ENCODE data around the gene PTH2. TPM values are rescaled to one million over a fixed set of nuclear protein-coding genes. Genes with fewer than 3 reads are reported as not detected.

PTH2 gene
- total RNA-seq, 1 donor from 2014 or later: not detected

DNA sequence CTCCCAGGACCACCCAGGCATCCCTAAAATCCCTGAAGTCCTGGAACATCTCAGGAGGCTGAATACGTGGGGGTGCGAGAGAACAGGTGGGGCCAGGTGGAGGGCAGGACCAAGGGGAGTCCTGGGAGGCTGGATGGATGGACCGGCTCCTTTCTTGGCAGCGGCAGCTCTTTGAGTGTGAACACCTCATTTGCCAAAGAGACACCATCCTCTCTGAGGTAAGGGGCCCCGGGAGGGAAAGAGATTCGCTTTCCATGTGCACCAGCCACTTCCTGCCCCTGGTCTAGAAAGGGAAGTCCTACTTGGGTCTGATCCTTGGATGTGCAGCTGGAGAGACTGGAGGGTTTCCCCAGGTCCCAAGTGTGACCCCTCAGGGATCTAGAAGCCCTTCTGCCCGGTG is 16.2 kb downstream of the PTH2 start:
- no peaks in the 10 kb centered on the region for H3K36me3 Mint-ChIP-seq (ENCODE audit: low read depth)
- H3K4me1 Mint-ChIP-seq: peaks cover 44% of the 10 kb centered on the region
- no peak for DNase-seq
- intact Hi-C loops (cut with micrococcal nuclease): no loop called here
- H3K9me3 Mint-ChIP-seq: no peaks in the 10 kb centered on the region
- H3K27me3 Mint-ChIP-seq: no peaks in the 10 kb centered on the region
- no peak overlapping the region for H3K27ac Mint-ChIP-seq
- H3K4me3 Mint-ChIP-seq: no peak overlapping the region

GRCh38 chr19:49403404-49404187 is 19.6 kb downstream of the PTH2 start:
- intact Hi-C loops (cut with micrococcal nuclease): no loop called here
- H3K9me3 Mint-ChIP-seq: no peaks in the 10 kb centered on the region
- H3K36me3 Mint-ChIP-seq (ENCODE audit: low read depth): no peaks in the 10 kb centered on the region
- no peak for DNase-seq
- H3K27me3 Mint-ChIP-seq: peaks cover 3% of the 10 kb centered on the region
- H3K4me1 Mint-ChIP-seq: peaks cover 23% of the 10 kb centered on the region
- no peak overlapping the region for H3K27ac Mint-ChIP-seq
- H3K4me3 Mint-ChIP-seq: no peak overlapping the region

DNA sequence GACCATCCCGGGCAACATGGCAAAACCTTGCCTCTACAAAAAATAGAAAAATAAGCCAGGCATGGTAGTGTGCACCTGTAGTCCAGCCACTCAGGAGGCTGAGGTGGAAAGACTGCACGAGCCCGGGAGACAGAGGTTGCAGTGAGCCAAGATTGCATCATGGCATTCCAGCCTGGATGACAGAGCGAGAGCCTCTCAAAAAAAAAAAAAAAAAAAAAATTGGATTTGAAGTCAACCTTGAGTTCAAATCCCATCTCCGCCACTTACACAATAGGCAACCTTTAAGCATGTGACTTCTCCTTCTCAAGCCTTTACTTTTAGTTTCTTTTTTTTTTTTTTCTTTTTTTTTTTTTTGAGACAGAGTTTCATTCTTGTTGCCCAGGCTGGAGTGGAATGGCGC is 23.2 kb downstream of the PTH2 start:
- Mint-ChIP-seq H3K4me1 (peaks cover 6% of the 10 kb centered on the region), H3K36me3 (ENCODE audit: low read depth) (no peaks in the 10 kb centered on the region), H3K4me3 (no peak overlapping the region), H3K27me3 (peaks cover 4% of the 10 kb centered on the region), H3K27ac (no peak overlapping the region), H3K9me3 (no peaks in the 10 kb centered on the region)
- no peak for DNase-seq
- intact Hi-C loops (cut with micrococcal nuclease): no loop called here

- Mint-ChIP-seq H3K27me3 (peaks cover 4% of the 10 kb centered on the region), H3K4me3 (no peak overlapping the region), H3K9me3 (no peaks in the 10 kb centered on the region), H3K4me1 (peaks cover 6% of the 10 kb centered on the region), H3K36me3 (ENCODE audit: low read depth) (no peaks in the 10 kb centered on the region), H3K27ac (no peak overlapping the region)
- intact Hi-C loops (cut with micrococcal nuclease): no loop called here
- DNase-seq: no peak
These were observed 24.3 kb downstream of the PTH2 start for GRCh38 chr19:49398931-49399330.

GRCh38 chr19:49398001-49398615 is 25.1 kb downstream of the PTH2 start:
- intact Hi-C loops (cut with micrococcal nuclease): no loop called here
- Mint-ChIP-seq H3K27ac (no peak overlapping the region), H3K9me3 (no peaks in the 10 kb centered on the region)

DNA sequence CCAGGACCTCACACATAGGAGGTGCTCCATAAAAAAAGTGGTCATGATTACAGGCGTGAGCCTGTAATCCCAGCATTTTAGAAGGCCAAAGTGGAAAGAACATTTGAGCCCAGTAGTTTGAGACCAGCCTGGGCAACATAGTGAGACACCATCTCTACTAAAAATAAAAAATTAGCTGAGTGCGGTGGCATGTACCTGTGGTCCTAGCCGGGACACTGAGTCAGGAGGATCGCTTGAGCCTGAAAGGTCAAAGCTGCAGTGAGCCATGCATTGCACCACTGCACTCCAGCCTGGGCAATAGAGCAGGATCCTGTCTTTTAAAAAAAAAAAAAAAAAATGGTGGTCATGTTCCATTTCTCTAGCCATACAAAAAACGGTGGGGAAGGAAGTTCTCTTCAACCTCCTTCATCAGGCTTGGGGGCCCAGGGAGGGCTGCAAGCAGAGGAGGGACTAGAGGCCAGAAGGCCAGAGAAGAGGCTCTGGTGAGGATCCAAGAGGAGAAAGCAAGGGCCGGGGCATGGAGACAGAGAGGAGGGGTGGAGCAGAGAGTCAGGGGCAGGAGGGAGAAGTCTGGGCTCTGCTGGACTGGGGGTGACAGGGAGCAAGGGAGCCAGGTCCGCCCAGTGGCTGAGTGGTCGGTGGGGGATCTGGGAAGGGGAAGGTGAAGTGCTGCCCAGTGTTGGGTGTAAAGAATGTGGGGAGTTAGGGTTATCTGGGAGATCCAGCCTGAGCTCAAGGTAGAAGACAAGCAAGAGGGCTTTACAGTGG is 26.3 kb downstream of the PTH2 start:
- Mint-ChIP-seq H3K27me3 (peaks cover 7% of the 10 kb centered on the region), H3K36me3 (ENCODE audit: low read depth) (peaks cover 1% of the 10 kb centered on the region), H3K4me1 (peaks cover 10% of the 10 kb centered on the region), H3K4me3 (no peak overlapping the region), H3K9me3 (no peaks in the 10 kb centered on the region), H3K27ac (no peak overlapping the region)
- intact Hi-C loops (cut with micrococcal nuclease): no loop called here
- no peak for DNase-seq

More at GRCh38 chr19:49398001-49398615, 25.1 kb downstream of the PTH2 start:
- peaks cover 4% of the 10 kb centered on the region for H3K27me3 Mint-ChIP-seq
- no peak for DNase-seq
- H3K4me3 Mint-ChIP-seq: no peak overlapping the region
- peaks cover 6% of the 10 kb centered on the region for H3K4me1 Mint-ChIP-seq
- H3K36me3 Mint-ChIP-seq (ENCODE audit: low read depth): no peaks in the 10 kb centered on the region

DNA sequence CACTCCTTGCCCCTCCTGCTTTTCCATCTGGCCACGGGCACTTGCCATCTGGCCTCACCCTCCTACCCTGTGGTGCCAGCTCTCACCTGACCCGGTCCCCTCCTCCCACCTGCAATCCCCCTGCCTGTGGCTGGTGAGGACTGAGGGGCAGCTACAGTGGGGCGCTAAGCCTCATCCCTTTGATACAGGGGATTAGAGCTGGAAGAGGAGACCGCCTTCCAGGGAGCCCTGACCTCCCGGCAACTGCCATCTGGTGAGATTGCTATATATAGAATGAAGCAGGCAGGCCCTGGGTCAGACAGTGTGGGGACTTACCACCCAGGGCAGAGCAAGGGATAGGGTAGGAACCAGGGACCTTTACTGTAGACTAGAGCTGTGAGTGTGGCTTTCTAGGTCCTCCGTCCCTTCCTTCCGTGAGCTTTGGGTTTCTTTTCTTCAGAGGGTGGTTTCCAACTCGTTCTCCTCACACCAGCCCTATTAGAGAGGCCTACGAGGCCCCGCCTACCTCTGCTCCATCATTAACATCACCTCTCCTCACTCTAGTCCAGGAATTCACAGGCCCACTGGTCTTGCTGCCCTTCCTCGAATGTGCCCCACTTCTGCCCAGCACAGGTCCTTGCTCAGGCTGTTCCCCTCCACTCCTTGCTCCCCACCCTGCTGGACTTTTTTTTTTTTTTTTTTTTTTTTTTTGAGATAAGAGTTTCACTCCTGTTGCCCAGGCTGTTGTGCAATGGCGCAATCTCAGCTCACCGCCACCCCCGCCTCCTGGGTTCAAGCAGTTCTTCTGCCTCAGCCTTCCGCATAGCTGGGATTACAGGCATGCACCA is 27.4 kb downstream of the PTH2 start:
- no peaks in the 10 kb centered on the region for H3K9me3 Mint-ChIP-seq
- H3K27me3 Mint-ChIP-seq: peaks cover 8% of the 10 kb centered on the region
- peaks cover 15% of the 10 kb centered on the region for H3K4me1 Mint-ChIP-seq
- no peak for DNase-seq
- intact Hi-C loops (cut with micrococcal nuclease): no loop called here
- peaks cover 2% of the 10 kb centered on the region for H3K36me3 Mint-ChIP-seq (ENCODE audit: low read depth)
- no peak overlapping the region for H3K4me3 Mint-ChIP-seq
- H3K27ac Mint-ChIP-seq: no peak overlapping the region

DNA sequence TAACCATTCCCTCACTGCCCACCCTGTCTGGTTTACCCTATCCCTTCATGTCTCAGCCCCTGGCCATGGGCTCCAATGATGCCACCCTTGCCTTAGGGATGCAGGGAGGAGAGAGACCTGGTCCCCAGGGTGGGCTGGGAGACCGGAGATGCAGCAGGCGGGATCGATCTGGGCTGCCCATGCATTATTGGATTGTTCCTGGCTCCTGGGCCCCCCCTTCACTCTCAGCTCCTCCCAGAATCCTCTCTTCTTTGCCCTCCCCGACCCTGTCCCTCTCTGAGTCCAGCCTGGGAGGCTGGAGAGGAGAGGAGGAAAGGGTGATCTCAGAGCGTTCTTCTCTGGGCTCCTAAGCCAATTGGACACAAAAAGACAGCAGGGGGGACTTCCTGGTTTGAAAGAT is 29.4 kb downstream of the PTH2 start:
- Mint-ChIP-seq H3K27ac (no peak overlapping the region), H3K4me3 (no peak overlapping the region), H3K27me3 (peaks cover 8% of the 10 kb centered on the region), H3K9me3 (no peaks in the 10 kb centered on the region), H3K4me1 (peaks cover 14% of the 10 kb centered on the region), H3K36me3 (ENCODE audit: low read depth) (peaks cover 2% of the 10 kb centered on the region)
- intact Hi-C loops (cut with micrococcal nuclease): loop anchor here (2.0 kb wide), 2 partner anchors 29 to 37 kb away; partner anchors contain the start of gene PTH2
- DNase-seq: no peak

GRCh38 chr19:49391581-49392399 is 31.5 kb downstream of the PTH2 start:
- H3K27me3 Mint-ChIP-seq: peaks cover 5% of the 10 kb centered on the region
- no peak overlapping the region for H3K4me3 Mint-ChIP-seq
- peaks cover 2% of the 10 kb centered on the region for H3K36me3 Mint-ChIP-seq (ENCODE audit: low read depth)
- H3K4me1 Mint-ChIP-seq: peaks cover 9% of the 10 kb centered on the region
- no peaks in the 10 kb centered on the region for H3K9me3 Mint-ChIP-seq
- H3K27ac Mint-ChIP-seq: no peak overlapping the region
- intact Hi-C loops (cut with micrococcal nuclease): loop anchor here (1.0 to 2.0 kb wide), 5 partner anchors 31 to 85 kb away; partner anchors contain the start of gene PTH2
- DNase-seq: peak; percentile 94

DNA sequence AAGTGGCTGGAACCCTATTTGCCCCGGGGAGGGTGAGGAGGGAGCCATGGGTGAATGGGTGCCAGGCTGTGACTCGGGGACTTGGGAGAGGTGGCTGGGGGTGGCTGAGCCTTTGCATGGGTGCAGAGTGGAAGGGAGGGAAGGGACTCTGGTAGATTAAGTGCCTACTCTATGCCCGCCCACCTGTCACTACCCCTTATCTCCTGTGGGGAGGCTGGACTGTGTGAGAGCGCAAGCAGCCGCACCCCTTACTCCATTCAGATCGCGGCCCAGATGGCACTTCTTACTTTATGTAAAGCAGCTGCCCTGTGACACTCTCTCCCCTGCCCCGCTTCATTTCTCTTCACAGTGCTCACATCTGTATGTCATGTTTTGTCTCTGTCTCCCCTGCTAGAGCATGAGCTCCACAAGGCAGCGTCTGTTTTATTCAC is 32.3 kb downstream of the PTH2 start:
- Mint-ChIP-seq H3K9me3 (no peaks in the 10 kb centered on the region), H3K27me3 (peaks cover 5% of the 10 kb centered on the region), H3K36me3 (ENCODE audit: low read depth) (peaks cover 2% of the 10 kb centered on the region), H3K27ac (no peak overlapping the region), H3K4me3 (no peak overlapping the region), H3K4me1 (peaks cover 9% of the 10 kb centered on the region)
- DNase-seq: no peak
- intact Hi-C loops (cut with micrococcal nuclease): no loop called here

GRCh38 chr19:49390131-49390928 is 32.9 kb downstream of the PTH2 start:
- intact Hi-C loops (cut with micrococcal nuclease): no loop called here
- H3K9me3 Mint-ChIP-seq: no peaks in the 10 kb centered on the region
- no peak for DNase-seq
- H3K36me3 Mint-ChIP-seq (ENCODE audit: low read depth): peaks cover 2% of the 10 kb centered on the region
- H3K27ac Mint-ChIP-seq: peak overlapping the region; percentile 57
- peaks cover 9% of the 10 kb centered on the region for H3K4me1 Mint-ChIP-seq
- peaks cover 5% of the 10 kb centered on the region for H3K27me3 Mint-ChIP-seq
- H3K4me3 Mint-ChIP-seq: no peak overlapping the region

DNA sequence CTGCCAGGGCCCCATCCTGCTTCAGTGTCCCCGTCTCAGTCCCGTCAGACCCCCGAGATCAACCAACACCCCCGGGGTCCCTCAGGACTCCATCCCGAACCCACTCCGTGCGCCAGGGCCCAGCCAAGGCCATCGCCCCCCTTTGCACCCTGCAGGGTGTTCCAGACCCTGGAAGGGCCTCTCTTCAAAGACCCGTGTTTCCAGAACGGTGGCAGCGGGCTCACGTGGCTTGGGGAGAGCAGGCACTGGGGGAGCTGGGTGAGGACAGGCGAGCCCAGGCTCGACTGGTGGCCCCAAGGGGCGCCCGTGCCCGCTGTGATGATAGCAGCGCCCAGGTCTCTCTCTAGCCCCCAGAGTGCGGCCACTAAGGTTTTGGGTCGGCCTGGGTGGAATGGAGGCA is 33.8 kb downstream of the PTH2 start:
- no peaks in the 10 kb centered on the region for H3K9me3 Mint-ChIP-seq
- no peak overlapping the region for H3K4me3 Mint-ChIP-seq
- H3K4me1 Mint-ChIP-seq: peaks cover 9% of the 10 kb centered on the region
- H3K27me3 Mint-ChIP-seq: peaks cover 5% of the 10 kb centered on the region
- intact Hi-C loops (cut with micrococcal nuclease): no loop called here
- H3K27ac Mint-ChIP-seq: peak overlapping the region; percentile 29
- DNase-seq: no peak
- peaks cover 2% of the 10 kb centered on the region for H3K36me3 Mint-ChIP-seq (ENCODE audit: low read depth)

Measured in activated CD4-positive, alpha-beta T cell treated with anti-CD3 and anti-CD28 coated beads, Interleukin-2, amount 10 ng/mL, durations not matched to agents 24 days and 14 days (primary cell).